H1 (cell line): Measurements from ENCODE around the gene SNAP29. TPM values are rescaled to one million over a fixed set of nuclear protein-coding genes. Genes with fewer than 3 reads are reported as not detected.

Experiments used
- CTCF ChIA-PET: fragments of 300-600 bp; sonication (Branson Sonifier 250); formaldehyde crosslinking; loops from one replicate; lab custom pipeline; 2021; ENCODE audit not compliant: partially characterized antibody; lab: Charles Lee
- POLR2A ChIA-PET: fragments of 300-600 bp; sonication (Branson Sonifier 250); formaldehyde crosslinking; loops from one replicate; lab custom pipeline; 2021; ENCODE audit warnings: inconsistent platforms; ENCODE audit not compliant: partially characterized antibody; lab: Charles Lee
- DNase-seq, 2 experiments: peaks; one replicate each; pipeline versions ENCODE4 v3.0.0 to v3.0.0-alpha.2; 2010 to 2022; ENCODE audit warnings: low spot score in 2 of 2, low read depth in 1 of 2, mixed read lengths in 1 of 2
- FAIRE-seq: peaks from 2 replicates; lab custom pipeline; 2011; peaks lifted over from hg19 to GRCh38; lab: Jason Lieb, UNC
- H2AFZ ChIP-seq: 2 replicates; pipeline ENCODE4 v1.8.1; 2012; ENCODE audit warnings: low read length, inconsistent platforms
- H2AK5ac ChIP-seq: 2 replicates; pipeline ENCODE4 v1.6.1; 2013; ENCODE audit warnings: low read depth, low read length
- H2BK120ac ChIP-seq: replicated peaks from 2 replicates; pipeline ENCODE3; 2013; ENCODE audit warnings: low read depth, low read length, inconsistent platforms
- H2BK12ac ChIP-seq: 2 replicates; pipeline ENCODE4 v1.6.1; 2013; ENCODE audit warnings: low read depth, low read length
- H2BK15ac ChIP-seq: 2 replicates; pipeline ENCODE4 v1.6.1; 2013; ENCODE audit warnings: low read length
- H2BK20ac ChIP-seq: 2 replicates; pipeline ENCODE4 v1.6.1; 2013; ENCODE audit warnings: low read length
- H2BK5ac ChIP-seq: 2 replicates; pipeline ENCODE4 v1.6.1; 2013; ENCODE audit warnings: low read depth, low read length
- H3K14ac ChIP-seq: 2 replicates; pipeline ENCODE4 v1.6.1; 2013; ENCODE audit warnings: inconsistent platforms; ENCODE audit not compliant: insufficient read length
- H3K18ac ChIP-seq: 2 replicates; pipeline ENCODE4 v1.6.1; 2013; ENCODE audit warnings: low read length; ENCODE audit errors: extremely low read depth
- H3K23ac ChIP-seq: 2 replicates; pipeline ENCODE4 v1.6.1; 2013; ENCODE audit warnings: inconsistent platforms; ENCODE audit not compliant: insufficient read length
- H3K23me2 ChIP-seq: 2 replicates; pipeline ENCODE4 v1.6.1; 2013; ENCODE audit warnings: low read depth, low read length
- H3K27ac ChIP-seq: 2 replicates; pipeline ENCODE4 v1.6.1; 2011; ENCODE audit warnings: low read depth, low read length, inconsistent platforms
- H3K27me3 ChIP-seq, 4 experiments: replicated peaks in 1 of 4; 1 replicate in 1 of 4; 2 replicates in 3 of 4; pipeline versions ENCODE4 v1.6.1 to v1.8.1; 2011 to 2013; ENCODE audit warnings: low read length in 3 of 4, mild to moderate bottlenecking in 3 of 4, inconsistent platforms in 2 of 4, mixed read lengths in 2 of 4, moderate library complexity in 1 of 4; ENCODE audit not compliant: control insufficient read depth in 3 of 4, insufficient read depth in 3 of 4; ENCODE audit errors: extremely low read depth in 1 of 4
- H3K36me3 ChIP-seq, 4 experiments: 2 replicates each; pipeline versions ENCODE4 v1.6.1 to v1.8.1; 2011 to 2013; ENCODE audit warnings: mild to moderate bottlenecking in 4 of 4, low read length in 3 of 4, moderate library complexity in 2 of 4, control low read depth in 1 of 4, inconsistent platforms in 1 of 4; ENCODE audit not compliant: insufficient read depth in 4 of 4, control insufficient read depth in 2 of 4
- H3K4ac ChIP-seq: replicated peaks from 2 replicates; pipeline ENCODE3; 2013; ENCODE audit warnings: low read length, low read depth, mixed read lengths, inconsistent platforms; ENCODE audit not compliant: insufficient read length
- H3K4me1 ChIP-seq, 4 experiments: replicated peaks in 1 of 4; 1 replicate in 1 of 4; 2 replicates in 3 of 4; pipeline versions ENCODE4 v1.6.1 to v1.8.1; 2011 to 2013; ENCODE audit warnings: low read length in 3 of 4, inconsistent platforms in 2 of 4, mixed read lengths in 1 of 4; ENCODE audit not compliant: insufficient read depth in 4 of 4, control insufficient read depth in 3 of 4
- H3K4me2 ChIP-seq, 2 experiments: 2 replicates each; pipeline versions ENCODE4 v1.6.1 to v1.8.1; 2011 to 2013; ENCODE audit warnings: low read depth in 2 of 2, low read length in 2 of 2, control low read depth in 1 of 2, inconsistent platforms in 1 of 2, mild to moderate bottlenecking in 1 of 2; ENCODE audit not compliant: insufficient read depth in 1 of 2
- H3K4me3 ChIP-seq, 4 experiments: fragments of 200-600, 300-600 bp in 1 of 4; sonication (generic), shearing (Covaris generic), sonication (Bioruptor Twin) in 1 of 4; 2 replicates each; pipeline versions ENCODE4 v1.5.1 to v1.8.1; 2011 to 2016; ENCODE audit warnings: low read length in 4 of 4, low read depth in 3 of 4, control low read depth in 2 of 4, inconsistent platforms in 2 of 4, mild to moderate bottlenecking in 2 of 4, mixed read lengths in 1 of 4, moderate library complexity in 1 of 4; ENCODE audit not compliant: insufficient read depth in 2 of 4; ENCODE audit errors: extremely low read depth in 1 of 4
- H3K56ac ChIP-seq: replicated peaks from 2 replicates; pipeline ENCODE3; 2013; ENCODE audit warnings: low read depth, mild to moderate bottlenecking, mixed read lengths, low read length, inconsistent platforms; ENCODE audit not compliant: insufficient read length
- H3K79me1 ChIP-seq: 2 replicates; pipeline ENCODE4 v1.6.1; 2013; ENCODE audit warnings: low read depth, low read length, control low read depth
- H3K79me2 ChIP-seq, 2 experiments: 2 replicates each; pipeline versions ENCODE4 v1.6.1 to v1.8.1; 2012 to 2013; ENCODE audit warnings: low read length in 2 of 2, mild to moderate bottlenecking in 2 of 2, inconsistent platforms in 1 of 2; ENCODE audit not compliant: insufficient read depth in 2 of 2, control insufficient read depth in 1 of 2
- H3K9ac ChIP-seq, 4 experiments: replicated peaks in 1 of 4; 1 replicate in 1 of 4; 2 replicates in 3 of 4; pipeline versions ENCODE4 v1.6.1 to v1.8.1; 2011 to 2013; ENCODE audit warnings: low read depth in 3 of 4, low read length in 3 of 4, control low read depth in 2 of 4, mild to moderate bottlenecking in 2 of 4, moderate library complexity in 2 of 4, inconsistent platforms in 1 of 4; ENCODE audit errors: extremely low read depth in 1 of 4
- H3K9me3 ChIP-seq, 2 experiments: 2 replicates each; pipeline versions ENCODE4 v1.6.1 to v1.8.1; 2012 to 2013; ENCODE audit warnings: mild to moderate bottlenecking in 2 of 2, moderate library complexity in 2 of 2, control low read depth in 1 of 2, inconsistent platforms in 1 of 2, low read depth in 1 of 2, low read length in 1 of 2, mixed read lengths in 1 of 2; ENCODE audit not compliant: insufficient read depth in 2 of 2
- H4K20me1 ChIP-seq, 2 experiments: replicated peaks in 1 of 2; 2 replicates each; pipeline versions ENCODE3 to v1.8.1; 2011 to 2013; ENCODE audit warnings: inconsistent platforms in 2 of 2, low read length in 2 of 2, mild to moderate bottlenecking in 1 of 2; ENCODE audit not compliant: insufficient read depth in 2 of 2, control insufficient read depth in 1 of 2
- H4K5ac ChIP-seq: 2 replicates; pipeline ENCODE4 v1.6.1; 2013; ENCODE audit warnings: low read length, low read depth, mixed read lengths, inconsistent platforms; ENCODE audit not compliant: insufficient read length
- H4K8ac ChIP-seq: 2 replicates; pipeline ENCODE4 v1.8.0; 2013; ENCODE audit warnings: mild to moderate bottlenecking, moderate library complexity, low read length, inconsistent platforms; ENCODE audit not compliant: insufficient read depth; ENCODE audit errors: extremely low read depth
- H4K91ac ChIP-seq: replicated peaks from 2 replicates; pipeline ENCODE3; 2013; ENCODE audit warnings: low read length, mixed read lengths, inconsistent platforms; ENCODE audit not compliant: insufficient read length
- BCL11A ChIP-seq, 2 experiments: IDR thresholded peaks; one replicate each; pipeline ENCODE4 v1.6.1; 2011; ENCODE audit warnings: low read depth in 2 of 2, low read length in 2 of 2, mild to moderate bottlenecking in 2 of 2
- CHD1 ChIP-seq: IDR thresholded peaks from 2 replicates; pipeline ENCODE4 v1.6.1; 2012; ENCODE audit warnings: low read depth, low read length, improper control_type of control experiment
- CTCF ChIP-seq, 3 experiments: IDR thresholded peaks; 1 replicate in 2 of 3; 2 replicates in 1 of 3; pipeline versions ENCODE4 v1.5.1 to v1.6.1; 2011; ENCODE audit warnings: low read length in 3 of 3, mild to moderate bottlenecking in 3 of 3, inconsistent platforms in 2 of 3, low read depth in 1 of 3, moderate library complexity in 1 of 3; ENCODE audit not compliant: insufficient read depth in 1 of 3; ENCODE audit errors: control extremely low read depth in 1 of 3
- EGR1 ChIP-seq: IDR thresholded peaks from 2 replicates; pipeline ENCODE4 v1.6.1; 2011; ENCODE audit warnings: low read depth, low read length, borderline replicate concordance
- FOSL1 ChIP-seq: IDR thresholded peaks from 2 replicates; pipeline ENCODE4 v1.6.1; 2011; ENCODE audit warnings: mild to moderate bottlenecking, low read depth, low read length, moderate library complexity; ENCODE audit not compliant: insufficient read depth
- KDM1A ChIP-seq: fragments of 200-600, 300-600 bp; sonication (generic); IDR thresholded peaks from 2 replicates; pipeline ENCODE4 v1.7.1; 2016; ENCODE audit warnings: mild to moderate bottlenecking, low read length, borderline replicate concordance
- MAFK ChIP-seq: IDR thresholded peaks from 2 replicates; pipeline ENCODE4 v1.6.1; 2012; ENCODE audit warnings: low read depth, mild to moderate bottlenecking, improper control_type of control experiment, low read length
- PHF8 ChIP-seq: fragments of 200-600 bp; sonication (generic); conservative IDR thresholded peaks from 2 replicates; pipeline ENCODE4 v1.7.1; 2012; ENCODE audit warnings: low read depth, mild to moderate bottlenecking, inconsistent platforms, low read length, moderate library complexity
- POLR2A ChIP-seq, 2 experiments: IDR thresholded peaks; 1 replicate in 1 of 2; 2 replicates in 1 of 2; pipeline ENCODE4 v1.6.1; 2011; ENCODE audit warnings: low read depth in 2 of 2, low read length in 2 of 2, mild to moderate bottlenecking in 2 of 2; ENCODE audit errors: control extremely low read depth in 1 of 2
- SAP30 ChIP-seq: fragments of 300-600 bp; sonication (generic); IDR thresholded peaks from 2 replicates; pipeline ENCODE4 v1.7.1; 2012; ENCODE audit warnings: low read length, moderate library complexity, mild to moderate bottlenecking, inconsistent platforms; ENCODE audit not compliant: insufficient read depth, insufficient replicate concordance
- SRF ChIP-seq: IDR thresholded peaks from 2 replicates; pipeline ENCODE4 v1.6.1; 2011; ENCODE audit warnings: mild to moderate bottlenecking, low read depth, low read length, moderate library complexity
- WGBS, 2 experiments: shearing (Covaris generic) in 1 of 2; methylation state at CpG; one replicate each; pipeline versions ENCODE4 v1.1.6 to v1.1.7; 2013 to 2015; ENCODE audit warnings: low lambda C conversion rate in 2 of 2, mixed read lengths in 2 of 2, inconsistent platforms in 1 of 2, low coverage in 1 of 2, missing lambda C conversion rate in 1 of 2; ENCODE audit not compliant: insufficient replicate concordance in 2 of 2, insufficient coverage in 1 of 2, insufficient read length in 1 of 2; ENCODE audit errors: extremely low coverage in 1 of 2, missing lambda C conversion rate in 1 of 2; 5-methylcytosine and 5-hydroxymethylcytosine counted together
- polyA plus RNA-seq, 7 experiments: library from polyadenylated mRNA; depleted of rRNA in 3 of 7; stranded (reverse) in 5 of 7; unstranded in 2 of 7; fragments of >200 nt in 5 of 7; fragments of 200-250 nt in 2 of 7; gene quantifications; 1 replicate in 5 of 7; 2 replicates in 1 of 7; 4 replicates in 1 of 7; pipeline versions ENCODE4 v1.2.1 to v1.2.3, GENCODE V29; 2011 to 2013; ENCODE audit warnings: missing spikeins in 2 of 7, mixed read lengths in 2 of 7
- total RNA-seq: library from RNA; stranded (reverse); fragmentation: NEBNext Ultra II Directional; extraction: Animal tissue kit (Norgen Biotek cat#: 25700); gene quantifications from 2 replicates; pipeline ENCODE4 v1.2.1, GENCODE V29; 2021

SNAP29 gene
- total and polyA plus RNA-seq, 2 of the 8 experiments (the other 6 are each of a cell fraction or from before 2014, with no cell fraction given): 11.8 to 15.0 TPM

GRCh38 chr22:20931126-20931654 is 72.4 kb downstream of the SNAP29 start:
- POLR2A ChIA-PET: interaction anchor here (0.9 kb wide), 1 partner anchor 11 kb away, joined by 3 read pairs; no protein-coding TSS in a partner anchor
- Histone ChIP-seq H2BK20ac (no peak overlapping the region), H3K14ac (no peak overlapping the region), H2BK15ac (no peak overlapping the region), H2BK5ac (no peak overlapping the region), H4K91ac (no peak overlapping the region), H3K79me1 (peaks cover 12% of the 10 kb centered on the region), H3K56ac (no peak overlapping the region), H3K4ac (no peak overlapping the region), H4K8ac (no peak overlapping the region), H3K4me1 (peaks cover 0 to 5% (median 4%) of the 10 kb centered on the region in 4 experiments; a peak in 3 of 7 replicates), H3K27me3 (no peaks in the 10 kb centered on the region), H2AK5ac (no peak overlapping the region), H4K5ac (no peak overlapping the region), H2BK12ac (no peak overlapping the region), H4K20me1 (peaks cover 23 to 29% of the 10 kb centered on the region in 2 experiments), H3K18ac (no peak overlapping the region), H3K27ac (peak overlapping the region; percentile 45; the same call in 1 of the 2 replicates), H3K23me2 (peaks cover 1% of the 10 kb centered on the region; the same call in 1 of the 2 replicates), H3K4me2 (no peak overlapping the region), H3K9me3 (no peaks in the 10 kb centered on the region), H3K23ac (no peak overlapping the region), H3K79me2 (peaks cover 53 to 98% of the 10 kb centered on the region in 2 experiments), H2BK120ac (no peak overlapping the region), H3K4me3 (no peak overlapping the region), H3K9ac (no peak overlapping the region), H3K36me3 (peaks cover 0 to 24% (median 10%) of the 10 kb centered on the region in 4 experiments; a peak in 5 of 8 replicates), H2AFZ (no peak overlapping the region)
- DNase-seq: no peak
- CTCF ChIA-PET: interaction anchor here (0.6 to 1.4 kb wide), 4 partner anchors 11 to 147 kb away, joined by 3 to 5 read pairs (median 3); partner anchors contain the start of gene LZTR1
- FAIRE-seq: no peak
- WGBS, 2 experiments: 88% methylated on average over 4 of the region's 4 CpGs; no CpG with 5 or more reads in 1 of the 2 experiments
- TF ChIP-seq BCL11A (IDR thresholded peaks at IDR 0.05; ENCODE audit: low read depth in 2 of 2, low read length in 2 of 2) (no peak), FOSL1 (no peak), PHF8 (no peak), POLR2A (IDR thresholded peaks at IDR 0.05; ENCODE audit: control extremely low read depth in 1 of 2, low read depth in 2 of 2, low read length in 2 of 2) (no peak), EGR1 (no peak), CTCF (IDR thresholded peaks at IDR 0.05; ENCODE audit: control extremely low read depth in 1 of 3, insufficient read depth in 1 of 3, low read depth in 1 of 3, low read length in 3 of 3) (no peak), CHD1 (no peak), SRF (no peak), MAFK (no peak), KDM1A (no peak), SAP30 (no peak)
